GM12872 (cell line): ENCODE measurements around the gene CDK15.

Experiments used
- TF ChIP-seq, protein P1 (sequence below): IDR thresholded peaks from 3 replicates; pipeline ENCODE4 v1.5.1; 2011; ENCODE audit warnings: low read depth, mild to moderate bottlenecking, low read length, moderate library complexity; ENCODE audit not compliant: insufficient read depth

The CDK15 gene

DNA sequence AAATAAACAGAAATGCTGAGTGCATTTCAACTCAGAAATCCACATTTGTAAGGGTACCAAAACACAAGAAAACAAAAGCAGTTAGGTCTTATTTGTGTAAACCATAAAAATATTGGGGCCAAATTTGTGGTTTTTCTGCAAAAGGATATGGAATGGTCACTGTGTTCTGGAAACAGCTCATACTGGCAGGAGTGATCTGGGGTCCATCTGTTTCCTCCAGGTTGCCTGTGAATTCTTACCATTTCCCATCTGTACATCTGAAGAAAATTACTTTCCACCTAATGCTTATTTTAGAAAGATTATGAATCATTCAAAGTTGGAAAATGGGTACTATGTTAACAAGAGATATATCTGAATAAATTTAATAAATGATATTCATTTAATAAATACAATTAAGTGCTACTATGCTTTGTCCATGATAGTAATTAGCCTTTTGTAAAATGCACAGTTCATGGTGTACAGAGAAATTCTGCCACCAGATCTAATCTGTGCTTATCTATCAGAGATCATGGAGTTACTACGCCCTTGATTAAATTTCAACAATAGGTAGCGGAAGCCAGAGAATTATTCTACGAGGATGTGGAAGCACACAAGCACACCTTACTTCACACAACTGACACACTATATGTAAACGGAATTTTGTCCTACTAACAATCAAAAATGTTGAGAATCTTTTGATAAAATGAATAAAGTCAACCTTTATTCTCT, 36.5 kb upstream of the CDK15 start:
- TF ChIP-seq, protein P1, sequence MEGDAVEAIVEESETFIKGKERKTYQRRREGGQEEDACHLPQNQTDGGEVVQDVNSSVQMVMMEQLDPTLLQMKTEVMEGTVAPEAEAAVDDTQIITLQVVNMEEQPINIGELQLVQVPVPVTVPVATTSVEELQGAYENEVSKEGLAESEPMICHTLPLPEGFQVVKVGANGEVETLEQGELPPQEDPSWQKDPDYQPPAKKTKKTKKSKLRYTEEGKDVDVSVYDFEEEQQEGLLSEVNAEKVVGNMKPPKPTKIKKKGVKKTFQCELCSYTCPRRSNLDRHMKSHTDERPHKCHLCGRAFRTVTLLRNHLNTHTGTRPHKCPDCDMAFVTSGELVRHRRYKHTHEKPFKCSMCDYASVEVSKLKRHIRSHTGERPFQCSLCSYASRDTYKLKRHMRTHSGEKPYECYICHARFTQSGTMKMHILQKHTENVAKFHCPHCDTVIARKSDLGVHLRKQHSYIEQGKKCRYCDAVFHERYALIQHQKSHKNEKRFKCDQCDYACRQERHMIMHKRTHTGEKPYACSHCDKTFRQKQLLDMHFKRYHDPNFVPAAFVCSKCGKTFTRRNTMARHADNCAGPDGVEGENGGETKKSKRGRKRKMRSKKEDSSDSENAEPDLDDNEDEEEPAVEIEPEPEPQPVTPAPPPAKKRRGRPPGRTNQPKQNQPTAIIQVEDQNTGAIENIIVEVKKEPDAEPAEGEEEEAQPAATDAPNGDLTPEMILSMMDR, result no peak

DNA sequence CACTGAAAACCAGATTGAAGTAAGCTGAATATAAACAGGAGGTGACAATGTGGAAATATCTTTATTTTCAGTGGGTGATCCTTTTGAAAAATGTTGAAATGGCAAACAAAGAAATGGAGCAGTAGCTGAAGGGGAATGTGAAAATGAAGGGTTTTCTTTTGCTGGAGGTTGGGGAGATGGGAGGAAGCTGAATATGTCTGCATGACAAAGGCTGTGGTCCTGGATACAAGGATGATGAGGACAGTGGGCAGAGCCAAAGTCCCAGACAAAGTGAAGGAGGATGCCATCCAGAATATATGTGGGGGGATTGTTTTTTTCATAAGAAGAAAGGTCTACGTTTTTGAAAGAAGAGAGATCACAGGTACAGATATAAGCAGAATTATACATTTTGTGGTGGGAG, 32.3 kb upstream of the CDK15 start:
- TF ChIP-seq, protein P1, result no peak

DNA sequence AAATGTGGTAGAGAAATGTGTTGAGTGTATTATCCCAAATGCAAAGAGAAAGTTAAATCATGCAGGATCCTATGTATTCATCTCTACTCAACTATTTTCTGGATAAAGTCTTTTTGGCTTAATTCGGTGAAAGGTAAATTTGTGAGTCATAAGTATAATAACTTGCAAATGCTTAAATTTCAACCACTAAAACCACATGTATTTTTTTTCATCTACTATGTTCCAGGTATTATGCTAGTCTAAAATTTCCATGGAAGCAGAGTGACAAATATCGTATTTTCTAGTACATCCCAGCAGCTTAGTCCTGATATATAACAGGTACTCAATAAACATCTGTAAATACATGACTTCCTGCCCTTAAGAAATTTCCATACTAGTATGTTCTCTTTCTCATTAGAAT, 31.8 kb upstream of the CDK15 start:
- TF ChIP-seq, protein P1, result no peak

- TF ChIP-seq, protein P1, result no peak
Measured at GRCh38 chr2:201775326-201775725, 31.0 kb upstream of the CDK15 start.

DNA sequence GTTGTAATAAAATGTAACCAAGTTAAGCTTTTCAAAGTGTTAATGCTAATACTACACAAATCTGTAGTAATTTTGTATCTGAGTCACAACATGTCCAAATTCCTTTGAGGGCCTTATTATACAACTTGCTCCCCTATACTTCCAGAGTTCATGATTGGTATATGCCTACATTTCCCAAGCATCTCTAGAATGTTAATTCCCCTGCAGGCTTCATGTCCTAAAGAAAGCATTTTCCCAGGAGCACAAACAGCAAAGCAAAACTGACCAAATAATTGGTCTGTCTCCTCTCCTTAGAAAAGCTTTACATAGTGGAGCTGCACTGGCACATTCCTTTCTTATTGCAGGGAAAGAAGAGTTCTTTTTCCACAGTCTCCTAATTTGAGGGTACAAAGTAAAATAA, 29.3 kb upstream of the CDK15 start:
- TF ChIP-seq, protein P1, result no peak

GRCh38 chr2:201777869-201778268, 28.5 kb upstream of the CDK15 start:
- TF ChIP-seq, protein P1, result no peak

- TF ChIP-seq, protein P1, result no peak
Measured at GRCh38 chr2:201779901-201780673, 26.2 kb upstream of the CDK15 start.
